ENCODE results near the gene MAP2K2. TPM values are rescaled to one million over a fixed set of nuclear protein-coding genes. Genes with fewer than 3 reads are reported as not detected.

MAP2K2 gene
- total and polyA plus RNA-seq, 4 donors = 40.3 to 72.7 (median 54.1) TPM

- no peak overlapping the region for H3K27ac ChIP-seq (ENCODE audit: low read depth in 1 of 2, low read length in 2 of 2)
- no peak for TF ChIP-seq NR2F2 (IDR thresholded peaks at IDR 0.05)
- no peak for TF ChIP-seq ZBTB33 (IDR thresholded peaks at IDR 0.05)
- TF ChIP-seq JUND (IDR thresholded peaks at IDR 0.05) = no peak
- TF ChIP-seq HNF4G (IDR thresholded peaks at IDR 0.05) = no peak
- TF ChIP-seq YY1 (IDR thresholded peaks at IDR 0.05) = no peak
- no peak for TF ChIP-seq REST (IDR thresholded peaks at IDR 0.05)
- no peak for TF ChIP-seq TAF1 (conservative IDR thresholded peaks at IDR 0.05)
- TF ChIP-seq HNF4A (conservative IDR thresholded peaks at IDR 0.05) = no peak
- TF ChIP-seq FOXA2 (IDR thresholded peaks at IDR 0.05) = no peak
- TF ChIP-seq RAD21 (IDR thresholded peaks at IDR 0.05) = no peak
- no peak for TF ChIP-seq MAX (IDR thresholded peaks at IDR 0.05)
- TF ChIP-seq ATF3 (IDR thresholded peaks at IDR 0.05) = no peak
- TF ChIP-seq FOXA1 (IDR thresholded peaks at IDR 0.05) = no peak
- TF ChIP-seq RXRA (IDR thresholded peaks at IDR 0.05) = no peak
- TF ChIP-seq EGR1 (IDR thresholded peaks at IDR 0.05; ENCODE audit: low read depth in 2 of 2) = no peak
- 78% methylated on average over 14 of the region's 14 CpGs for WGBS
- no peaks in the 10 kb centered on the region for H3K9me3 ChIP-seq (ENCODE audit: control insufficient read depth in 4 of 4, low read length in 3 of 4)
- no peaks in the 10 kb centered on the region for H3K4me1 ChIP-seq (ENCODE audit: control insufficient read depth in 4 of 4, insufficient read depth in 4 of 4, low read length in 3 of 4)
- peaks cover 0 to 21% (median 4%) of the 10 kb centered on the region in 4 donors for H3K36me3 ChIP-seq (ENCODE audit: control insufficient read depth in 4 of 4, insufficient read depth in 3 of 4, low read depth in 1 of 4, low read length in 3 of 4)
- H3K9ac ChIP-seq (ENCODE audit: low read depth in 1 of 2, low read length in 2 of 2) = no peak overlapping the region
- no peak for DNase-seq (ENCODE audit: low spot score)
- H3K4me3 ChIP-seq (ENCODE audit: low read depth in 1 of 3, low read length in 3 of 3) = no peak overlapping the region
- H3K27me3 ChIP-seq (ENCODE audit: control insufficient read depth in 4 of 4, insufficient read depth in 4 of 4, low read length in 3 of 4) = no peaks in the 10 kb centered on the region
Measured at GRCh38 chr19:4042731-4043082, 81.2 kb downstream of the MAP2K2 start.

GRCh38 chr19:4042064-4042730 lies 81.7 kb downstream of the MAP2K2 start:
- DNase-seq (ENCODE audit: low spot score) = no peak
- WGBS = 89% methylated on average over 14 of the region's 14 CpGs
- Histone ChIP-seq H3K9me3 (ENCODE audit: control insufficient read depth in 4 of 4, low read length in 3 of 4) (no peaks in the 10 kb centered on the region), H3K9ac (ENCODE audit: low read depth in 1 of 2, low read length in 2 of 2) (no peak overlapping the region), H3K27me3 (ENCODE audit: control insufficient read depth in 4 of 4, insufficient read depth in 4 of 4, low read length in 3 of 4) (no peaks in the 10 kb centered on the region), H3K27ac (ENCODE audit: low read depth in 1 of 2, low read length in 2 of 2) (no peak overlapping the region), H3K36me3 (ENCODE audit: control insufficient read depth in 4 of 4, insufficient read depth in 3 of 4, low read depth in 1 of 4, low read length in 3 of 4) (peaks cover 0 to 21% (median 7%) of the 10 kb centered on the region in 4 donors), H3K4me3 (ENCODE audit: low read depth in 1 of 3, low read length in 3 of 3) (no peak overlapping the region), H3K4me1 (ENCODE audit: control insufficient read depth in 4 of 4, insufficient read depth in 4 of 4, low read length in 3 of 4) (no peaks in the 10 kb centered on the region)
- no peak for TF ChIP-seq RAD21 (IDR thresholded peaks at IDR 0.05)
- TF ChIP-seq REST (IDR thresholded peaks at IDR 0.05) = no peak
- no peak for TF ChIP-seq CTCF (IDR thresholded peaks at IDR 0.05; ENCODE audit: low read depth, low read length, missing input control)
- TF ChIP-seq TAF1 (conservative IDR thresholded peaks at IDR 0.05) = no peak
- TF ChIP-seq EGR1 (IDR thresholded peaks at IDR 0.05; ENCODE audit: low read depth in 2 of 2) = no peak
- TF ChIP-seq GABPA (IDR thresholded peaks at IDR 0.05 in 1 of 2, conservative IDR thresholded peaks at IDR 0.05 in 1 of 2) = no peak
- TF ChIP-seq NR2F2 (IDR thresholded peaks at IDR 0.05) = no peak
- no peak for TF ChIP-seq HNF4A (conservative IDR thresholded peaks at IDR 0.05)
- TF ChIP-seq ZBTB33 (IDR thresholded peaks at IDR 0.05) = no peak
- no peak for TF ChIP-seq SP1 (IDR thresholded peaks at IDR 0.05)

Data from liver (tissue), 9 donors.